Hippocampal formation (tissue), 2 donors: ENCODE measurements around the gene INMT.

ENCODE experiments used
- DNase-seq, 2 donors: peaks; one replicate each; lab custom pipeline; 2025; lab: John Stamatoyannopoulos, UW

The INMT gene

DNA sequence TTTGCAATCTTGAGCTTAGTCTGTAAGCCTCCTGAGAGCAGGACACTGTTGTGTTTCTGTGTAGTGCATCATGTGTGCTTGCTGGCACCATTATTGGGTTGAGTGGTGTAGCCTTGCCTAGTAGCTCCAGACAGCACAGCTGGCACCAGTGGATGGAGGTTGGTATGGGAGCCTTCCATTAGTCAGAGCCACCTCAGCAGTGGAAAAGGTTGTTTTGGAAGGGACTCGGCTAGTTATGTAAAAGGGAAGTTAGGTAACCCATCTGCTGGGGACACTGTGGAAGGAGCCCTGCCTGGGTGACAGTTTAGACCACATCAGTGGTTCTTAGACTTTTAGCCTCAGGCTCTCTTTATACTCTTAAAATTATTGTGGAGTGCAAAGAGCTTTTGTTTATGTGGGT, 35.6 kb downstream of the INMT start:
- no peak for DNase-seq

- DNase-seq: no peak
Observed at GRCh38 chr7:30788640-30789333, 36.9 kb downstream of the INMT start.

GRCh38 chr7:30789334-30789711, 37.4 kb downstream of the INMT start:
- DNase-seq: no peak

GRCh38 chr7:30790356-30790755, 38.4 kb downstream of the INMT start:
- no peak for DNase-seq

- DNase-seq: no peak
Observed at GRCh38 chr7:30791114-30791513, 39.2 kb downstream of the INMT start.

DNA sequence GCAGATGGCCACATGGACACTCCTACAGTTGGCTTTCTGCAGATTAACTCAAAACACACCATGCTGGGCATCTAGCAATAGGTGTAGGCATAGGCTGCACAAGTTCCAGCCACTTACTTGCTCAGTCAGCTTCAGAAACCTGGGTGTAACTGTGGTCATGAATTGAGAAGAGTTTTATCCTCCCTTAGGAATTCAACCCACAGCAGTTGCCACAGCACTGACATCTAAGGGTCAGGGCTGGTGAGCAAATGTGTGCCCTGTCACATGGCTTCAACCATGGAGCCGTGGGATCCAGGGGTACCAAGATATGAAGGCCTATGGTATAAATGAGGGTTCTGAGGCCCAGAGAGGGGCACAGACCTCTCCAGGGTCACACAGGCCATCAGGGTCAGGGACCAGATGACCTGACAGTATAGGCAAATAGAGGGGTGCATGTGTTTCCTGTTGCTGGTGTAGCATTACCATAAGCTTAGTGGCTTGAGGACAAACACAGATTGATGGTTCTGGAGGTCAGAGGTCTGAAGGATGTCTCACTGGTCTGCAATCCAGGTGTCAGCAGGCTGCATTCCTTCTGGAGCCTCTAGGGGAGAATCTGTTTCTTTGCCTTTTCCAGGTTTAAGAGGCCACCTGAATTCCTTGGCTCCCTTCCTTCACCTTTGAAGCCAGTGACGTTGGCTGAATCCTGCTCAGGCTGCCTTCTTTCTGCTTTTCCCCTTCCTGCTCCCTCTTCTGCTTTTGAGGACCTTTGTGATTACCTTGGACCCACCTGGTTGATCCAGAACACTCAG, 43.4 kb downstream of the INMT start:
- no peak for DNase-seq

DNA sequence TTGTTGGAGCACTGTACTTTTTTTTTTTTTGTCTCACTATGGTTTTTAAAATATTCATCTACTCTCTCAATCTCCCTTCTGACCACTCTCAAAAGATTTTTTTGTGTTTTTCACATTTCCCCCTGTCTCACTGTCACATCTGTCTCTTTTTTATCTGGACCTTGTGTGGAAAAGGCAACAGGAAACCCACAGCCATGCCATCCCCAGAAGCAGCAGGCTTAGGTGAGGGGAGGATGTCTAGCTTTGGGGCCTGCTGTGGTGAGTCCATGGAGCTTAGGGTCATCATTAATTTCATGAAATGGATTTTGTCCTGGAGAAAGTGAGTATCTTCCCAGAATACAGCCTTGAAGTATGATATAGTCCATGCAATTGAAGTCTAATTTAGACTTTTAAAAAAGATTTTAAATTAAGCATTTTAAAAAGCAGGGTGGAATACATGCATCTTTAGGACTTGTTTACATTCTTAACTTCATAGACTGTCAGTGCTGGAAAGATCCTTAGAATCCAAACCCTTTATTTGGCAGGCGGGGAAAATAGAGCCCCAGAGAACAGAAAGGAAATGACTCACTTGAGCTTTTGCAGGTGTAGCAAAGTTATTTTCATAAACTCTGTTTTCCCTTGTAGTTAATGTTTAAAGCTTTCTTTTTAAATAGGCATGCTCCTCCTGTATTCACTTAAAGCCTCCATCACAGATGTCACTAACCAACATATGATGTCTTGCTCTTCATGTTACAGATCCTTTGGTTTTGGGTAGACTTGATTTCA, 44.4 kb downstream of the INMT start:
- DNase-seq: no peak

- DNase-seq: no peak
Observed at GRCh38 chr7:30797176-30798040, 45.5 kb downstream of the INMT start.

DNA sequence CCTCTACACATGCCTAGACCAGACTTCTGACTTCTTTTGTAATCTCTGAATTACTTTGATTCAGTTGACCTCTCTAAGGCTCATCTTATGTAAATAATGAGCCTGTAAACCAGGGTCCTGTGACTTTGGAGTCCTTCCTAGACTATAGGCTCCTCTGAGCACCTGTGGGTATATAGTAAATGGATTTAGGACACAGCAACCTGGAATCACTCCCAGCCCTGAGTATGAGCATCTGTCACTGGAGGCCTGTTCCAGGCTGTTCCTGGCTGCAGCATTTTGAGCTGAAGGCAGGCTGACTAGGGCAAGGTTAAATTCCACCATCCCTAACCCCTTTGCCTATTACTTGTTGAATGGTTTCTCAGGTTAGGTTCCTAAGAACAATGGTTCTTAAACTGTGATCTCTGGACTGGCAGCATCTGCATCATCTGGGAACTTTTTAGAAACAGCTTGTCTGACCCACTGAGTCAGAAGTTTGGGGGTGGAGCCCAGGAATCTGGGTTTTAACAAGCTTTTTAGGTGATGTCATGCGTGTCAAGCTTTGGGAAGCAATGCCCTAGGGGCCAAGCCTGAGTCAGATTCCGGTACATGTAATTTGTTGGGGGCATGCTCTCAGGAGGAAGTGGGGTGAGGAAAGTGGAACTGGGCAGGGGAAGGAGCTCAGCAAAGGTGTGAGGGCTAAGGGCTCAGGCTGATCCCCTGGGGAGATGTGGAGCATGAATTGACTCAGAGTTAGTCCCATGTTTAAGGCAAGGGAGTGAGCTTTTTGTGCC, 47.5 kb downstream of the INMT start:
- no peak for DNase-seq

DNA sequence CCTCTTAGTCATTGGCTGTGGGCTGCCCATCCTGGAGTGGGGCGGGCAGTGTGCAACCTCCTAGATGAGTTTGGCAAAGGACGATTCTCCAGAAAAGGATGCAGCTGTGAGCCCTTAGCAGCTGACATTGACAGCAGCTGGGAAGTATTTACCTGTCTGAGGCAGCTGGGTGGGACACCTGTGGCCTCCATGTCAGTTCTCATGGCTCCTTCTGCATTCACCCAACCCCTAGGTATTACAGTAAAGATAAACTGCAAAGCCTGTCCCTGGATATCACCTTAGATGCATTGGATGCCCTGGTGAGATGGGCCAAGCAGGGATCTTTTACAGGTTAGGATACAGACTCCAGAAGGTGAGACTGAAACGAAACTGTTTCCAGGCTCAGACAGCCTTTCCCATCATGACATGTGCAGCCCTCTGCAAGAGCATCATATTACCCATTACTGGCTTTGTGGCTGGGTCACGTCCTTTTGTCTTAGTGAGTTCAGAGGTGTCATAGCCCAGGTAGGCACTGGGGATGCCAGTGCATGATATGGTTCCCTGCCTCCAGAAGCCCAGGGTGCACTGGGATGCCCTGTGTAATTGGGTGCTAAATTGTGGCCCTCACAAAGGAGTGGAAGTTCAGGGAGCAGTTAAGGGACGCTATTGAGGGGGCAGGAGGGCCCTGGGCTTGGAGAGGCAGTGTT, 48.2 kb downstream of the INMT start:
- DNase-seq: no peak

- peak; percentile 41 to 83 for DNase-seq
Observed at GRCh38 chr7:30800785-30801252, 48.9 kb downstream of the INMT start.

GRCh38 chr7:30802812-30803211, 50.9 kb downstream of the INMT start:
- DNase-seq: no peak

- DNase-seq: no peak
Observed at GRCh38 chr7:30804078-30804661, 52.2 kb downstream of the INMT start.

GRCh38 chr7:30805081-30805691, 53.3 kb downstream of the INMT start:
- DNase-seq: no peak

- DNase-seq: no peak
Observed at GRCh38 chr7:30805931-30806330, 54.0 kb downstream of the INMT start.
